ENCODE measurements around the gene CACNA1G. TPM values are rescaled to one million over a fixed set of nuclear protein-coding genes. Genes with fewer than 3 reads are reported as not detected.

Gene CACNA1G
- total and polyA plus RNA-seq, 4 donors, result under 0.01 to 0.14 (median 0.01) TPM; not detected in 1

DNA sequence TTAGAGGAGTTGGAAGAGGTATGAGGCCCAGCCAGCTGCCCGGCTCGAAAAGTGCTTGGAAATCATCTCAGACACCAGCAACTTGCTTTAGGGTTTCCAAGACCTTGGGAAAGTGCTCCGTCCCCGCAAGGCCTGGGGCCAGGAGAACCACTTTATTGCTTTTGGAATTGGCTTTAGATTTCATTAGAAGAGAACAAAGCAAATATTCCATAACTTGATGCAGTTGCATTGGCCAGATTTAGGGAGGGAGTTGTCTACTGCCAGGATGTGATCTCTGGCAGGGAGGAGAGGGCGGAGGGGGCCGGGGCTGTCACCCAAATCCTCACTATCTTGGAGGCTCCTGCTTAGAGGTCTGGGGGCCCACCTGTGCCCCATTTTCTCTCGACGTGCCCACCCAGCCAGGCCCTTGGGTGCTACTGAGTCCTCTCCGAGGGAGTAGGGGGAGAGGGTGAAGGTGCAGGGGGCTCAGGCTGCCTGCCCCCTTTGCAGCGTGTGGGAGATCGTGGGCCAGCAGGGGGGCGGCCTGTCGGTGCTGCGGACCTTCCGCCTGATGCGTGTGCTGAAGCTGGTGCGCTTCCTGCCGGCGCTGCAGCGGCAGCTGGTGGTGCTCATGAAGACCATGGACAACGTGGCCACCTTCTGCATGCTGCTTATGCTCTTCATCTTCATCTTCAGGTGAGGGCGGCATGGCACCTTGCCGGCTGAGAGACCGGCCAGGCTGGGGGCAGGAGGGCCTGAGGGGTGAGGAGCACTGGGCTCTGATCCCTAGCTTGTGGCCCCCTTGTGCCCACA lies 30.6 kb downstream of the CACNA1G start:
- no peak for DNase-seq (ENCODE audit: low spot score)
- Histone ChIP-seq H3K4me3 (ENCODE audit: low read depth in 1 of 3, low read length in 3 of 3) (no peak overlapping the region), H3K9ac (ENCODE audit: low read depth in 1 of 2, low read length in 2 of 2) (no peak overlapping the region), H3K4me1 (ENCODE audit: control insufficient read depth in 4 of 4, insufficient read depth in 4 of 4, low read length in 3 of 4) (peaks cover 0 to 10% (median 7%) of the 10 kb centered on the region in 4 donors), H3K27ac (ENCODE audit: low read depth in 1 of 2, low read length in 2 of 2) (no peak overlapping the region), H3K36me3 (ENCODE audit: control insufficient read depth in 4 of 4, insufficient read depth in 3 of 4, low read depth in 1 of 4, low read length in 3 of 4) (no peaks in the 10 kb centered on the region), H3K27me3 (ENCODE audit: control insufficient read depth in 4 of 4, insufficient read depth in 4 of 4, low read length in 3 of 4) (no peaks in the 10 kb centered on the region), H3K9me3 (ENCODE audit: control insufficient read depth in 4 of 4, low read length in 3 of 4) (no peaks in the 10 kb centered on the region)
- TF ChIP-seq NR2F2 (IDR thresholded peaks at IDR 0.05) (no peak), HNF4A (conservative IDR thresholded peaks at IDR 0.05) (no peak), SP1 (IDR thresholded peaks at IDR 0.05) (no peak), EGR1 (IDR thresholded peaks at IDR 0.05; ENCODE audit: low read depth in 2 of 2) (no peak), JUND (IDR thresholded peaks at IDR 0.05) (no peak), RXRA (IDR thresholded peaks at IDR 0.05) (no peak), FOXA2 (IDR thresholded peaks at IDR 0.05) (no peak), YY1 (IDR thresholded peaks at IDR 0.05) (no peak), RAD21 (IDR thresholded peaks at IDR 0.05) (no peak), GABPA (IDR thresholded peaks at IDR 0.05 in 1 of 2, conservative IDR thresholded peaks at IDR 0.05 in 1 of 2) (no peak), HNF4G (IDR thresholded peaks at IDR 0.05) (no peak)
- TF ChIP-seq, protein P1, sequence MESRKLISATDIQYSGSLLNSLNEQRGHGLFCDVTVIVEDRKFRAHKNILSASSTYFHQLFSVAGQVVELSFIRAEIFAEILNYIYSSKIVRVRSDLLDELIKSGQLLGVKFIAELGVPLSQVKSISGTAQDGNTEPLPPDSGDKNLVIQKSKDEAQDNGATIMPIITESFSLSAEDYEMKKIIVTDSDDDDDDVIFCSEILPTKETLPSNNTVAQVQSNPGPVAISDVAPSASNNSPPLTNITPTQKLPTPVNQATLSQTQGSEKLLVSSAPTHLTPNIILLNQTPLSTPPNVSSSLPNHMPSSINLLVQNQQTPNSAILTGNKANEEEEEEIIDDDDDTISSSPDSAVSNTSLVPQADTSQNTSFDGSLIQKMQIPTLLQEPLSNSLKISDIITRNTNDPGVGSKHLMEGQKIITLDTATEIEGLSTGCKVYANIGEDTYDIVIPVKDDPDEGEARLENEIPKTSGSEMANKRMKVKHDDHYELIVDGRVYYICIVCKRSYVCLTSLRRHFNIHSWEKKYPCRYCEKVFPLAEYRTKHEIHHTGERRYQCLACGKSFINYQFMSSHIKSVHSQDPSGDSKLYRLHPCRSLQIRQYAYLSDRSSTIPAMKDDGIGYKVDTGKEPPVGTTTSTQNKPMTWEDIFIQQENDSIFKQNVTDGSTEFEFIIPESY (IDR thresholded peaks at IDR 0.05), result no peak
- TF ChIP-seq, protein P2, sequence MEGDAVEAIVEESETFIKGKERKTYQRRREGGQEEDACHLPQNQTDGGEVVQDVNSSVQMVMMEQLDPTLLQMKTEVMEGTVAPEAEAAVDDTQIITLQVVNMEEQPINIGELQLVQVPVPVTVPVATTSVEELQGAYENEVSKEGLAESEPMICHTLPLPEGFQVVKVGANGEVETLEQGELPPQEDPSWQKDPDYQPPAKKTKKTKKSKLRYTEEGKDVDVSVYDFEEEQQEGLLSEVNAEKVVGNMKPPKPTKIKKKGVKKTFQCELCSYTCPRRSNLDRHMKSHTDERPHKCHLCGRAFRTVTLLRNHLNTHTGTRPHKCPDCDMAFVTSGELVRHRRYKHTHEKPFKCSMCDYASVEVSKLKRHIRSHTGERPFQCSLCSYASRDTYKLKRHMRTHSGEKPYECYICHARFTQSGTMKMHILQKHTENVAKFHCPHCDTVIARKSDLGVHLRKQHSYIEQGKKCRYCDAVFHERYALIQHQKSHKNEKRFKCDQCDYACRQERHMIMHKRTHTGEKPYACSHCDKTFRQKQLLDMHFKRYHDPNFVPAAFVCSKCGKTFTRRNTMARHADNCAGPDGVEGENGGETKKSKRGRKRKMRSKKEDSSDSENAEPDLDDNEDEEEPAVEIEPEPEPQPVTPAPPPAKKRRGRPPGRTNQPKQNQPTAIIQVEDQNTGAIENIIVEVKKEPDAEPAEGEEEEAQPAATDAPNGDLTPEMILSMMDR (IDR thresholded peaks at IDR 0.05; ENCODE audit: low read depth, low read length, missing input control), result no peak
- TF ChIP-seq, protein P3, sequence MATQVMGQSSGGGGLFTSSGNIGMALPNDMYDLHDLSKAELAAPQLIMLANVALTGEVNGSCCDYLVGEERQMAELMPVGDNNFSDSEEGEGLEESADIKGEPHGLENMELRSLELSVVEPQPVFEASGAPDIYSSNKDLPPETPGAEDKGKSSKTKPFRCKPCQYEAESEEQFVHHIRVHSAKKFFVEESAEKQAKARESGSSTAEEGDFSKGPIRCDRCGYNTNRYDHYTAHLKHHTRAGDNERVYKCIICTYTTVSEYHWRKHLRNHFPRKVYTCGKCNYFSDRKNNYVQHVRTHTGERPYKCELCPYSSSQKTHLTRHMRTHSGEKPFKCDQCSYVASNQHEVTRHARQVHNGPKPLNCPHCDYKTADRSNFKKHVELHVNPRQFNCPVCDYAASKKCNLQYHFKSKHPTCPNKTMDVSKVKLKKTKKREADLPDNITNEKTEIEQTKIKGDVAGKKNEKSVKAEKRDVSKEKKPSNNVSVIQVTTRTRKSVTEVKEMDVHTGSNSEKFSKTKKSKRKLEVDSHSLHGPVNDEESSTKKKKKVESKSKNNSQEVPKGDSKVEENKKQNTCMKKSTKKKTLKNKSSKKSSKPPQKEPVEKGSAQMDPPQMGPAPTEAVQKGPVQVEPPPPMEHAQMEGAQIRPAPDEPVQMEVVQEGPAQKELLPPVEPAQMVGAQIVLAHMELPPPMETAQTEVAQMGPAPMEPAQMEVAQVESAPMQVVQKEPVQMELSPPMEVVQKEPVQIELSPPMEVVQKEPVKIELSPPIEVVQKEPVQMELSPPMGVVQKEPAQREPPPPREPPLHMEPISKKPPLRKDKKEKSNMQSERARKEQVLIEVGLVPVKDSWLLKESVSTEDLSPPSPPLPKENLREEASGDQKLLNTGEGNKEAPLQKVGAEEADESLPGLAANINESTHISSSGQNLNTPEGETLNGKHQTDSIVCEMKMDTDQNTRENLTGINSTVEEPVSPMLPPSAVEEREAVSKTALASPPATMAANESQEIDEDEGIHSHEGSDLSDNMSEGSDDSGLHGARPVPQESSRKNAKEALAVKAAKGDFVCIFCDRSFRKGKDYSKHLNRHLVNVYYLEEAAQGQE (IDR thresholded peaks at IDR 0.05), result no peak
- TF ChIP-seq, protein P4, sequence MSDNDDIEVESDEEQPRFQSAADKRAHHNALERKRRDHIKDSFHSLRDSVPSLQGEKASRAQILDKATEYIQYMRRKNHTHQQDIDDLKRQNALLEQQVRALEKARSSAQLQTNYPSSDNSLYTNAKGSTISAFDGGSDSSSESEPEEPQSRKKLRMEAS (IDR thresholded peaks at IDR 0.05), result no peak
- WGBS, result 98% methylated on average over 24 of the region's 24 CpGs

DNA sequence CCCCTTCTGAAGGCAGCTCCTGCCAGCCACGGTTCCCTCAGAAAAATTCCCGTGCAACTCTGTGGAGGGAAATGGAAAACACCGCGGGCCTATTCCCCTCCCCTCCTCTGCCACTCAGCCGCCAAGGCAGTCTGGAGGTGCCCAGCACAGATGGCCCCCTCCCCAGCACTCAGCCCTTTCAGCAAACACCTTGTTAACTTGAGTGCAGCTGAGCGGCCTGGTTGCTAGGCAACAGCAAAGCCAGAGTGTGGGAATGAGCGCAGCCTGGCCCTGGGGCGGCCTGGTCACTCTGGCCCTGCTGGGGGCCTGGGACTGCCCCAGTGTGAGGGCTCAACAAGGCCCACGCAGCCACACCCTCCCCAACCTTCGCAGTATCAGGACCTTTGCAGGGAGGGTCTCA lies 32.8 kb downstream of the CACNA1G start:
- DNase-seq (ENCODE audit: low spot score), result no peak
- Histone ChIP-seq H3K4me1 (ENCODE audit: control insufficient read depth in 4 of 4, insufficient read depth in 4 of 4, low read length in 3 of 4) (peaks cover 0 to 10% (median 7%) of the 10 kb centered on the region in 4 donors), H3K36me3 (ENCODE audit: control insufficient read depth in 4 of 4, insufficient read depth in 3 of 4, low read depth in 1 of 4, low read length in 3 of 4) (no peaks in the 10 kb centered on the region), H3K9ac (ENCODE audit: low read depth in 1 of 2, low read length in 2 of 2) (no peak overlapping the region), H3K4me3 (ENCODE audit: low read depth in 1 of 3, low read length in 3 of 3) (no peak overlapping the region), H3K27me3 (ENCODE audit: control insufficient read depth in 4 of 4, insufficient read depth in 4 of 4, low read length in 3 of 4) (no peaks in the 10 kb centered on the region), H3K9me3 (ENCODE audit: control insufficient read depth in 4 of 4, low read length in 3 of 4) (no peaks in the 10 kb centered on the region), H3K27ac (ENCODE audit: low read depth in 1 of 2, low read length in 2 of 2) (no peak overlapping the region)
- 70% methylated on average over 10 of the region's 10 CpGs for WGBS
- TF ChIP-seq, protein P4 (IDR thresholded peaks at IDR 0.05), result no peak
- no peak for TF ChIP-seq HNF4A (conservative IDR thresholded peaks at IDR 0.05)
- no peak for TF ChIP-seq RXRA (IDR thresholded peaks at IDR 0.05)
- TF ChIP-seq HNF4G (IDR thresholded peaks at IDR 0.05), result no peak
- TF ChIP-seq, protein P5, sequence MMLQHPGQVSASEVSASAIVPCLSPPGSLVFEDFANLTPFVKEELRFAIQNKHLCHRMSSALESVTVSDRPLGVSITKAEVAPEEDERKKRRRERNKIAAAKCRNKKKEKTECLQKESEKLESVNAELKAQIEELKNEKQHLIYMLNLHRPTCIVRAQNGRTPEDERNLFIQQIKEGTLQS (IDR thresholded peaks at IDR 0.05), result no peak
- no peak for TF ChIP-seq FOXA1 (IDR thresholded peaks at IDR 0.05)

Data from liver (tissue), 9 donors.